ENCODE data around the gene NRP1.

- no peak for TF ChIP-seq CTCF (IDR thresholded peaks at IDR 0.05; ENCODE audit: low read length)
- TF ChIP-seq EZH2 (optimal IDR thresholded peaks at IDR 0.05; ENCODE audit: low read depth, low read length) = no peak
Observed at GRCh38 chr10:33328253-33328652, 6.2 kb downstream of the NRP1 start.
